Naive B cell (primary cell): ENCODE results near the gene EHD1. TPM values are rescaled to one million over a fixed set of nuclear protein-coding genes. Genes with fewer than 3 reads are reported as not detected.
A peak's percentile ranks its signal among the peaks of the same experiment; 100 is the strongest.

ENCODE experiments used
- ATAC-seq, 2 donors: fragments of 150-1000 bp; cut with Tn5 transposase; 2 replicates each; pipeline ENCODE4 v1.10.0; 2021; ENCODE audit warnings: low read depth in 2 of 2, mild to moderate bottlenecking in 2 of 2, moderate library complexity in 2 of 2
- DNase-seq: peaks from one replicate; pipeline ENCODE4 v3.0.0; 2022
- H3K27ac Mint-ChIP-seq, 6 donors: one replicate each; pipeline ENCODE4 v1.8.0; 2020 to 2022; ENCODE audit warnings: mild to moderate bottlenecking in 6 of 6, mixed read lengths in 6 of 6, moderate library complexity in 5 of 6, inconsistent platforms in 2 of 6
- H3K27me3 Mint-ChIP-seq, 3 donors: one replicate each; pipeline ENCODE4 v1.8.0; 2021 to 2022; ENCODE audit warnings: mixed read lengths in 3 of 3, mild to moderate bottlenecking in 1 of 3
- H3K36me3 Mint-ChIP-seq, 2 donors: one replicate each; pipeline ENCODE4 v1.8.0; 2020 to 2022; ENCODE audit warnings: mixed read lengths in 2 of 2, inconsistent platforms in 1 of 2, mild to moderate bottlenecking in 1 of 2
- H3K4me1 Mint-ChIP-seq, 3 donors: one replicate each; pipeline ENCODE4 v1.8.0; 2020 to 2022; ENCODE audit warnings: mixed read lengths in 3 of 3, inconsistent platforms in 1 of 3, mild to moderate bottlenecking in 1 of 3, moderate library complexity in 1 of 3
- H3K4me3 Mint-ChIP-seq, 8 donors: one replicate each; pipeline ENCODE4 v1.8.0; 2020 to 2022; ENCODE audit warnings: mild to moderate bottlenecking in 8 of 8, mixed read lengths in 8 of 8, moderate library complexity in 8 of 8, inconsistent platforms in 2 of 8
- H3K9me3 Mint-ChIP-seq, 7 donors: one replicate each; pipeline ENCODE4 v1.8.0; 2020 to 2022; ENCODE audit warnings: mixed read lengths in 7 of 7, mild to moderate bottlenecking in 5 of 7, inconsistent platforms in 2 of 7, moderate library complexity in 1 of 7
- polyA plus RNA-seq, 6 donors: library from polyadenylated mRNA; unstranded; fragments of 300-500 nt; fragmentation: Illumina TruSeq; gene quantifications; one replicate each; pipeline ENCODE4 v1.2.3, GENCODE V29; 2021; ENCODE audit warnings: low read depth in 6 of 6

The EHD1 gene
- polyA plus RNA-seq, 6 donors from 2014 or later: 65.3 to 119 (median 90.7) TPM

- Mint-ChIP-seq H3K4me1 (peaks cover 56 to 92% (median 84%) of the 10 kb centered on the region in 3 donors), H3K9me3 (peaks cover 0 to 5% (median 0%) of the 10 kb centered on the region in 7 donors), H3K27me3 (no peaks in the 10 kb centered on the region), H3K27ac (peak overlapping the region in 5 of 6 donors; percentile 22 to 94 (median 71)), H3K36me3 (peaks cover 8 to 23% of the 10 kb centered on the region in 2 donors), H3K4me3 (peak overlapping the region in 7 of 8 donors; percentile 25 to 72 (median 62))
- no peak for DNase-seq
- no peak for ATAC-seq
These were observed 15.4 kb downstream of the EHD1 start for GRCh38 chr11:64862987-64863390.

DNA sequence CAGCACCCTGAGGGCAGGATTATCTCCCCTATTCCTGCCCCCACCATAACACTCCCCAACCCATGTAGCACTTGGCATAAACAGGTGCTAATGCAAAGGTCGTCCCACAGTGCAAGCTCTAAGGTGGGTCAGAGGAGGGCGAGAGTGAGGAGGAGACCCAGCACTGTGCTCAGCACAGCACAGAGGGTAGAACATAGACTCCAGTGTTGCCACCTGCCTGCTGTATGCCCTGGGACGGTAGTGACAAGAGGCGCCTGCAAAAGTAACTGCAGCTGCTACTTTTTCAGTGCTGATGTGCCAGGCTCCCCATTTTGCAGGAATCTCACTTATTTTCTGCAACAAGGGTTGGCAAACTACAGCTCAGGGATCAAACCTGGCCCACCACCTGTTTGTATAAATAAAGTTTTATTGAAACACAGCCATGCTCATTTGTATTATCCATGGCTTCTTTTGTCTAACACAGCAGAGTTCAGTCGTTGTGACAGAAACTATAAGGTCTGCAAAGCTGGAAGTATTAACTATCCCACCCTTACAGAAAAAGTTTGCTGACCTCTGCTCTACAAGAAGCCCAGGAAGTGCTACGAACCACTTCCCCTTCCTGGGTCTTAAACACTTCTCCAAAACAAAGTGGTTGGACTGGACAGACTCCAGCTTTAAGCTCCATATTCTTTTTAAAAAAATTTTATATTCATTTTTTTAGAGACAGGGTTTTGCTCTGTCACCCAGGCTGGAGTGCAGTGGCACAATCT lies 17.0 kb downstream of the EHD1 start:
- no peaks in the 10 kb centered on the region for H3K27me3 Mint-ChIP-seq
- H3K36me3 Mint-ChIP-seq: peaks cover 8 to 16% of the 10 kb centered on the region in 2 donors
- peak overlapping the region in 7 of 8 donors; percentile 15 to 85 (median 67) for H3K4me3 Mint-ChIP-seq
- ATAC-seq (no peak), DNase-seq (no peak)
- peaks cover 0 to 5% (median 0%) of the 10 kb centered on the region in 7 donors for H3K9me3 Mint-ChIP-seq
- H3K27ac Mint-ChIP-seq: peak overlapping the region in 5 of 6 donors; percentile 74 to 94 (median 87)
- peaks cover 51 to 93% (median 76%) of the 10 kb centered on the region in 3 donors for H3K4me1 Mint-ChIP-seq

- Mint-ChIP-seq H3K27ac (peak overlapping the region; percentile 76 to 97 (median 95)), H3K4me3 (peak overlapping the region; percentile 77 to 91 (median 82)), H3K36me3 (peaks cover 7 to 8% of the 10 kb centered on the region in 2 donors), H3K27me3 (no peaks in the 10 kb centered on the region), H3K4me1 (peaks cover 53 to 92% (median 76%) of the 10 kb centered on the region in 3 donors), H3K9me3 (no peaks in the 10 kb centered on the region)
- DNase-seq (peak; percentile 60), ATAC-seq (peak; percentile 81 to 82)
These were observed 18.6 kb downstream of the EHD1 start for GRCh38 chr11:64859542-64860414.

GRCh38 chr11:64858467-64859263 lies 19.8 kb downstream of the EHD1 start:
- DNase-seq: peak; percentile 59
- ATAC-seq: peak; percentile 67 to 71
- H3K27me3 Mint-ChIP-seq: no peaks in the 10 kb centered on the region
- no peaks in the 10 kb centered on the region for H3K9me3 Mint-ChIP-seq
- peaks cover 7 to 8% of the 10 kb centered on the region in 2 donors for H3K36me3 Mint-ChIP-seq
- H3K4me3 Mint-ChIP-seq: peak overlapping the region; percentile 77 to 91 (median 82)
- H3K4me1 Mint-ChIP-seq: peaks cover 54 to 92% (median 77%) of the 10 kb centered on the region in 3 donors
- H3K27ac Mint-ChIP-seq: peak overlapping the region; percentile 76 to 97 (median 95)

- Mint-ChIP-seq H3K4me1 (peaks cover 61 to 92% (median 77%) of the 10 kb centered on the region in 3 donors), H3K36me3 (peaks cover 8 to 15% of the 10 kb centered on the region in 2 donors), H3K27me3 (no peaks in the 10 kb centered on the region), H3K27ac (peak overlapping the region in 3 of 6 donors; percentile 90 to 97 (median 94)), H3K4me3 (peak overlapping the region in 6 of 8 donors; percentile 0 to 69 (median 38)), H3K9me3 (no peaks in the 10 kb centered on the region)
- no peak for ATAC-seq
- no peak for DNase-seq
These were observed 20.9 kb downstream of the EHD1 start for GRCh38 chr11:64857485-64857884.

- Mint-ChIP-seq H3K4me3 (peak overlapping the region in 6 of 8 donors; percentile 20 to 77 (median 41)), H3K27ac (peak overlapping the region in 5 of 6 donors; percentile 41 to 99 (median 78)), H3K9me3 (no peaks in the 10 kb centered on the region), H3K27me3 (no peaks in the 10 kb centered on the region), H3K4me1 (peaks cover 62 to 94% (median 78%) of the 10 kb centered on the region in 3 donors), H3K36me3 (peaks cover 8 to 15% of the 10 kb centered on the region in 2 donors)
- no peak for ATAC-seq
- no peak for DNase-seq
These were observed 21.8 kb downstream of the EHD1 start for GRCh38 chr11:64856382-64857227.

- no peak for ATAC-seq
- Mint-ChIP-seq H3K9me3 (no peaks in the 10 kb centered on the region), H3K4me1 (peaks cover 65 to 94% (median 81%) of the 10 kb centered on the region in 3 donors), H3K27ac (peak overlapping the region; percentile 74 to 99 (median 86)), H3K4me3 (peak overlapping the region; percentile 33 to 84 (median 70)), H3K36me3 (peaks cover 8 to 15% of the 10 kb centered on the region in 2 donors), H3K27me3 (no peaks in the 10 kb centered on the region)
- no peak for DNase-seq
These were observed 22.7 kb downstream of the EHD1 start for GRCh38 chr11:64855596-64856304.

DNA sequence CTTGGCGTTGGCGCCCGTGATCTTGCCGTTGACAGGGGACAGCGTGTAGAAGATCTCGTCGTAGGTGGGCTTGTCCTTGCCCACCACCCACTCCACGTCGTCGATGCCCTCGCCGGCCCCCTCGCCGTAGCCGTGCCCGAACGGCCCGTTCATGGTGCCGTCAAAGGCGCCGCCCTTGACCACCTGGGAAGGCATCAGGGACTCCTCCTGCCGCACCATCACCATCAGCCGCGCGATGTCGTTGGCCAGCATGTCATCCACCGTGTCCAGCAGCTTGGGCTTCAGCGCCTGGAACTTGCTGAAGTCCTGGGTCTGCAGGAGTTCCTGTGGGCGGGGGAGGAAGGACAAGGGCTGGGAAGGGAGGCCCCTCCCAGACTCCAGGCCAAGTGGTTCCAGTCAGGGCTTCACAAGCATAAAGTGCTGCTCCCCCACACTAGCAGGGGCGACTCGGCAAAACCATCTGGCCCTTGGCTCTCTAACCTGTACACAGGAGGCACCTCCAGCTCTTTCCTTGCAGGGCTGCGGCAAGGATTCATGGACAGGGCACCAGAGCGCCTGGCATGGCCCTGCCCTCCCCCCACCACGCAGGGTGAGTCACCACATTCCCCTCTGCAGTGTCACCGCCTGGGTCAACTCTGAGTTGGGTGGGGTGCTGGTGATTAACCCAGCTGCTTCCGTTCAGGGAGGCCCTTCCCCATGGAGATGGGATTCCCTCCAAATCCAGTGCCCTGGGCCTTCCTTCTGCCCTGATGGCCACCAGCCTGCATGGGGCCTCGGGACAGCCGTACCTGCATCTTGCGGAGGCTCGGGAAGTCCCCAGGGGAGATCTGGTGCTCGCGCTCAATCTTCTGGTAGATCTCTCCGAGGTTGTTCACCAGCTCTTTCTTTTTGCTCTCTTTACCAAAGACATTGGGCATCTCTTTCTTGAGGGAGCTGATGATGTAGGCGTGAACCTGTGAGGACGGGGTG lies 23.6 kb downstream of the EHD1 start:
- Mint-ChIP-seq H3K9me3 (no peaks in the 10 kb centered on the region), H3K4me3 (peak overlapping the region; percentile 33 to 84 (median 71)), H3K4me1 (peaks cover 59 to 94% (median 82%) of the 10 kb centered on the region in 3 donors), H3K27ac (peak overlapping the region; percentile 72 to 100 (median 93)), H3K27me3 (no peaks in the 10 kb centered on the region), H3K36me3 (peaks cover 5 to 12% of the 10 kb centered on the region in 2 donors)
- no peak for DNase-seq
- no peak for ATAC-seq

DNA sequence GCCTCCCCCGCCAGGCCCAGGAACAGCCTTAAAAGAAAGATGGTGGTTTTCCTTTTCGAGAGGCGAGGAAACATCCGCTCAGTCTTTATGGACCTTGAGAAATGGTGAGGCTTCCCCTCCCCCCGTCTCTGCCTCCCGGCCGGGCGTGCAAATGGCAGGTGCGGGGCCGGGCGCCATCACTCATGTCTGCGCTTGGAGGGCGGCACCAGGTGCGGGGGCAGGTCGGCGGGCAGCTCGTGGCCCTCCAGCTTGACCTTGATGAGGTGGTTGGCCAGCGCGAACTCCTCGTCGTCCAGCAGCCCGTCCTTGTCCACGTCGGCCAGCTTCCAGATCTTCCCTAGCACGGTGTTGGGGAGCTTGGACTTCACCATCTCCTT lies 24.3 kb downstream of the EHD1 start:
- Mint-ChIP-seq H3K36me3 (peaks cover 0 to 8% of the 10 kb centered on the region in 2 donors), H3K27me3 (no peaks in the 10 kb centered on the region), H3K27ac (peak overlapping the region in 5 of 6 donors; percentile 72 to 100 (median 99)), H3K4me1 (peaks cover 55 to 94% (median 82%) of the 10 kb centered on the region in 3 donors), H3K4me3 (peak overlapping the region in 7 of 8 donors; percentile 49 to 93 (median 82)), H3K9me3 (no peaks in the 10 kb centered on the region)
- no peak for ATAC-seq
- no peak for DNase-seq

DNA sequence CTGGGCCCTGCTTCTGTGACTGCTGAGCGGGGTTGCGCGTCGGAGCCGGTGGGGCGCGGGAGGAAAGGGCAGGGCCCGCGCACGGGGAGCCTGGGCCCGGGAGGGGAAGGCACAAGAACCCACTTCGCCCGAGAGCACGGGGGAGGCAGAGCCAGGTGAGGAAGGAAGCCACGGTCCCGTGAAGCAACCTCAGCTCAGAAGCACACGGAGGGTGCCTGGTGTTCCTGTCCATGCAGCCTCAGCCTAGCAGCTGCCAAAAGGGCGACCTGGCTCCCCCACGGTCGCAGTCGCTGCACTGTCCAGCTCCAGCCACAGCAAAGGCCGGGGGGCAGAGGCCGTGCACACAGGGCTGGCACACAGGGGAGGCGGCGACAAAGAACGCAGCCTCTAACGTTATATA lies 24.7 kb downstream of the EHD1 start:
- Mint-ChIP-seq H3K4me1 (peaks cover 55 to 94% (median 82%) of the 10 kb centered on the region in 3 donors), H3K27ac (peak overlapping the region; percentile 98 to 100 (median 99)), H3K9me3 (no peaks in the 10 kb centered on the region), H3K4me3 (peak overlapping the region; percentile 69 to 93 (median 83)), H3K27me3 (no peaks in the 10 kb centered on the region), H3K36me3 (peaks cover 0 to 8% of the 10 kb centered on the region in 2 donors)
- peak; percentile 71 for DNase-seq
- ATAC-seq: peak; percentile 2 to 3
